SK-N-SH treated with all-trans-retinoic acid at 6 μM for 48 hours (cell line): ENCODE measurements around the gene SNRPN.

Experiments used
- ARNTL ChIP-seq: fragments of 450-650 bp; formaldehyde crosslinking; IDR thresholded peaks from 2 replicates; pipeline ENCODE4 v1.5.0; 2020; ENCODE audit warnings: low read depth, mild to moderate bottlenecking, moderate library complexity, borderline replicate concordance
- BACH2 ChIP-seq: fragments of 250-450 bp; sonication (Bioruptor Pico); IDR thresholded peaks from 2 replicates; pipeline ENCODE4 v1.9.0; 2021; ENCODE audit warnings: mild to moderate bottlenecking, borderline replicate concordance
- OSR1 ChIP-seq: fragments of 250-450 bp; sonication (Bioruptor Pico); IDR thresholded peaks from 2 replicates; pipeline ENCODE4 v1.8.0; 2022; ENCODE audit warnings: moderate library complexity, mild to moderate bottlenecking, inconsistent platforms
- PPARA ChIP-seq: fragments of 250-450 bp; sonication (Bioruptor Pico); IDR thresholded peaks from 2 replicates; pipeline ENCODE4 v1.5.0; 2020; ENCODE audit warnings: mild to moderate bottlenecking, borderline replicate concordance
- SNAI2 ChIP-seq: fragments of 250-450 bp; sonication (Bioruptor Pico); IDR thresholded peaks from 2 replicates; pipeline ENCODE4 v1.5.0; 2020; ENCODE audit warnings: mild to moderate bottlenecking, moderate library complexity
- TOX ChIP-seq: fragments of 250-450 bp; sonication (Bioruptor Pico); IDR thresholded peaks from 2 replicates; pipeline ENCODE4 v1.8.0; 2021; ENCODE audit warnings: mild to moderate bottlenecking, moderate library complexity, borderline replicate concordance
- ZC3H10 ChIP-seq: fragments of 250-450 bp; sonication (Bioruptor Pico); IDR thresholded peaks from 2 replicates; pipeline ENCODE4 v1.5.1; 2021; ENCODE audit warnings: mild to moderate bottlenecking, moderate library complexity
- ZFP3 ChIP-seq: fragments of 250-450 bp; sonication (Bioruptor Pico); IDR thresholded peaks from 2 replicates; pipeline ENCODE4 v1.5.0; 2020; ENCODE audit warnings: mild to moderate bottlenecking, moderate library complexity
- ZNF70 ChIP-seq: fragments of 450-650 bp; formaldehyde crosslinking; IDR thresholded peaks from 2 replicates; pipeline ENCODE4 v1.5.0; 2020; ENCODE audit warnings: mild to moderate bottlenecking, moderate library complexity
- TF ChIP-seq, protein P1 (sequence below): fragments of 250-450 bp; sonication (Bioruptor Pico); IDR thresholded peaks from 2 replicates; pipeline ENCODE4 v1.5.1; 2020; ENCODE audit warnings: low read depth, mild to moderate bottlenecking, moderate library complexity
- TF ChIP-seq, protein P2 (sequence below): fragments of 250-450 bp; sonication (Bioruptor Pico); IDR thresholded peaks from 2 replicates; pipeline ENCODE4 v1.8.0; 2021; ENCODE audit warnings: low read depth, mild to moderate bottlenecking, moderate library complexity, borderline replicate concordance
- TF ChIP-seq, protein P3 (sequence below): fragments of 250-450 bp; sonication (Bioruptor Pico); IDR thresholded peaks from 2 replicates; pipeline ENCODE4 v1.8.0; 2020; ENCODE audit warnings: mild to moderate bottlenecking, moderate library complexity, borderline replicate concordance

DNA sequence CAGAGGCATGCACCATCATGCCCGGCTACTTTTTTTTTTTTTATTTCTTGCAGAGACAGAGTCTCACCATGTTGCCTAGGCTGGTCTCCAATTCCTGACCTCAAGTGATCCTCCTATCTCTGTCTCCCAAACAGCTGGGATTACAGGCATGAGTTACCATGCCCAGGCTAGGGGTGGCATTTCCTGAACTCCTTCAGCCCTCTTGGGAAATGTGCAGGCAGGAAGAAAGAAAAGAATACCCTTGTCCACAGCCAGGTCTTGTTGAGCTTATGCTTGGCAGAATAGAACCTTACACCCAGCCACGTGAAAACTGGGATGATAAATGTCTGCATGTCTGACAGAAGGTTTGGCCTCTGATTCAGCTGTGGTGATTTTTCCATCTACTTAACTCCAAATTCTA is 30.2 kb upstream of the SNRPN start:
- TF ChIP-seq ZNF70 (CRISPR knock-in tag): no peak
- TF ChIP-seq, protein P1, sequence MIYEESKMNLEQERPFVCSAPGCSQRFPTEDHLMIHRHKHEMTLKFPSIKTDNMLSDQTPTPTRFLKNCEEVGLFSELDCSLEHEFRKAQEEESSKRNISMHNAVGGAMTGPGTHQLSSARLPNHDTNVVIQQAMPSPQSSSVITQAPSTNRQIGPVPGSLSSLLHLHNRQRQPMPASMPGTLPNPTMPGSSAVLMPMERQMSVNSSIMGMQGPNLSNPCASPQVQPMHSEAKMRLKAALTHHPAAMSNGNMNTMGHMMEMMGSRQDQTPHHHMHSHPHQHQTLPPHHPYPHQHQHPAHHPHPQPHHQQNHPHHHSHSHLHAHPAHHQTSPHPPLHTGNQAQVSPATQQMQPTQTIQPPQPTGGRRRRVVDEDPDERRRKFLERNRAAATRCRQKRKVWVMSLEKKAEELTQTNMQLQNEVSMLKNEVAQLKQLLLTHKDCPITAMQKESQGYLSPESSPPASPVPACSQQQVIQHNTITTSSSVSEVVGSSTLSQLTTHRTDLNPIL: no peak
- TF ChIP-seq, protein P2, sequence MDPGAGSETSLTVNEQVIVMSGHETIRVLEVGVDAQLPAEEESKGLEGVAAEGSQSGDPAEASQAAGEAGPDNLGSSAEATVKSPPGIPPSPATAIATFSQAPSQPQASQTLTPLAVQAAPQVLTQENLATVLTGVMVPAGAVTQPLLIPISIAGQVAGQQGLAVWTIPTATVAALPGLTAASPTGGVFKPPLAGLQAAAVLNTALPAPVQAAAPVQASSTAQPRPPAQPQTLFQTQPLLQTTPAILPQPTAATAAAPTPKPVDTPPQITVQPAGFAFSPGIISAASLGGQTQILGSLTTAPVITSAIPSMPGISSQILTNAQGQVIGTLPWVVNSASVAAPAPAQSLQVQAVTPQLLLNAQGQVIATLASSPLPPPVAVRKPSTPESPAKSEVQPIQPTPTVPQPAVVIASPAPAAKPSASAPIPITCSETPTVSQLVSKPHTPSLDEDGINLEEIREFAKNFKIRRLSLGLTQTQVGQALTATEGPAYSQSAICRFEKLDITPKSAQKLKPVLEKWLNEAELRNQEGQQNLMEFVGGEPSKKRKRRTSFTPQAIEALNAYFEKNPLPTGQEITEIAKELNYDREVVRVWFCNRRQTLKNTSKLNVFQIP (CRISPR knock-in tag): no peak
- TF ChIP-seq, protein P3, sequence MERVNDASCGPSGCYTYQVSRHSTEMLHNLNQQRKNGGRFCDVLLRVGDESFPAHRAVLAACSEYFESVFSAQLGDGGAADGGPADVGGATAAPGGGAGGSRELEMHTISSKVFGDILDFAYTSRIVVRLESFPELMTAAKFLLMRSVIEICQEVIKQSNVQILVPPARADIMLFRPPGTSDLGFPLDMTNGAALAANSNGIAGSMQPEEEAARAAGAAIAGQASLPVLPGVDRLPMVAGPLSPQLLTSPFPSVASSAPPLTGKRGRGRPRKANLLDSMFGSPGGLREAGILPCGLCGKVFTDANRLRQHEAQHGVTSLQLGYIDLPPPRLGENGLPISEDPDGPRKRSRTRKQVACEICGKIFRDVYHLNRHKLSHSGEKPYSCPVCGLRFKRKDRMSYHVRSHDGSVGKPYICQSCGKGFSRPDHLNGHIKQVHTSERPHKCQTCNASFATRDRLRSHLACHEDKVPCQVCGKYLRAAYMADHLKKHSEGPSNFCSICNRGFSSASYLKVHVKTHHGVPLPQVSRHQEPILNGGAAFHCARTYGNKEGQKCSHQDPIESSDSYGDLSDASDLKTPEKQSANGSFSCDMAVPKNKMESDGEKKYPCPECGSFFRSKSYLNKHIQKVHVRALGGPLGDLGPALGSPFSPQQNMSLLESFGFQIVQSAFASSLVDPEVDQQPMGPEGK (CRISPR knock-in tag): no peak
- TF ChIP-seq ARNTL (CRISPR knock-in tag): no peak
- TF ChIP-seq ZC3H10 (CRISPR knock-in tag): no peak
- TF ChIP-seq PPARA: no peak
- no peak for TF ChIP-seq TOX (CRISPR knock-in tag)
- TF ChIP-seq OSR1 (CRISPR knock-in tag): no peak
- no peak for TF ChIP-seq ZFP3 (CRISPR knock-in tag)
- TF ChIP-seq BACH2 (CRISPR knock-in tag): no peak
- TF ChIP-seq SNAI2: no peak
